Lower leg skin (tissue), 3 donors: ENCODE measurements around the gene TMEM209.

ENCODE experiments used
- POLR2A ChIP-seq, 2 donors: fragments of 450-650 bp; IDR thresholded peaks; one replicate each; pipeline ENCODE4 v1.6.1; 2016 to 2017; ENCODE audit warnings: antibody characterized with exemption in 2 of 2, mild to moderate bottlenecking in 1 of 2, moderate library complexity in 1 of 2
- TF ChIP-seq, protein P1 (sequence below), 3 donors: fragments of 450-650 bp; IDR thresholded peaks; one replicate each; pipeline ENCODE4 v1.5.1; 2016; ENCODE audit warnings: antibody characterized with exemption in 3 of 3, mild to moderate bottlenecking in 3 of 3, moderate library complexity in 2 of 3

DNA sequence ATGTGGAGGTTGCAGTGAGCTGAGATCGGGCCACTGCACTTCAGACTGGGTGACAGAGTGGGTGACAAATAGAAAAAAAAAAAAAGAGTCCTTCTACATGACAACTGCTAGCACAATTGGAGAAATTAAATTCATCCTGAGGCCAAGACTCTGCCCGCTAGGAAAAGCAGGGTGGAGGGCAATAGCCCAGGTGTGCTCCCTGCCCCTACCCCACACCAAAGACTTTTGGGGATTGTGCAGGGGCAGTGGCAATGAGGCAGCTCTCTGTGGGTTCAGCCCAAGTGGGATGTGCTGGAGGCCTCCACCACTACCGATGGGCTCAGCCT, 61.3 kb downstream of the TMEM209 start:
- TF ChIP-seq, protein P1, sequence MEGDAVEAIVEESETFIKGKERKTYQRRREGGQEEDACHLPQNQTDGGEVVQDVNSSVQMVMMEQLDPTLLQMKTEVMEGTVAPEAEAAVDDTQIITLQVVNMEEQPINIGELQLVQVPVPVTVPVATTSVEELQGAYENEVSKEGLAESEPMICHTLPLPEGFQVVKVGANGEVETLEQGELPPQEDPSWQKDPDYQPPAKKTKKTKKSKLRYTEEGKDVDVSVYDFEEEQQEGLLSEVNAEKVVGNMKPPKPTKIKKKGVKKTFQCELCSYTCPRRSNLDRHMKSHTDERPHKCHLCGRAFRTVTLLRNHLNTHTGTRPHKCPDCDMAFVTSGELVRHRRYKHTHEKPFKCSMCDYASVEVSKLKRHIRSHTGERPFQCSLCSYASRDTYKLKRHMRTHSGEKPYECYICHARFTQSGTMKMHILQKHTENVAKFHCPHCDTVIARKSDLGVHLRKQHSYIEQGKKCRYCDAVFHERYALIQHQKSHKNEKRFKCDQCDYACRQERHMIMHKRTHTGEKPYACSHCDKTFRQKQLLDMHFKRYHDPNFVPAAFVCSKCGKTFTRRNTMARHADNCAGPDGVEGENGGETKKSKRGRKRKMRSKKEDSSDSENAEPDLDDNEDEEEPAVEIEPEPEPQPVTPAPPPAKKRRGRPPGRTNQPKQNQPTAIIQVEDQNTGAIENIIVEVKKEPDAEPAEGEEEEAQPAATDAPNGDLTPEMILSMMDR (IDR thresholded peaks at IDR 0.05): no peak
- TF ChIP-seq POLR2A (IDR thresholded peaks at IDR 0.05): no peak
